IMR-90 (cell line): ENCODE measurements around the gene FAM200C.

Experiments used
- CEBPB ChIP-seq: IDR thresholded peaks from 2 replicates; pipeline ENCODE4 v1.6.1; 2012; ENCODE audit warnings: low read depth, low read length, improper control_type of control experiment
- FOS ChIP-seq: fragments of 150-350 bp; IDR thresholded peaks from 2 replicates; pipeline ENCODE4 v1.6.1; 2016; ENCODE audit warnings: low read depth, low read length
- POLR2A ChIP-seq: IDR thresholded peaks from 2 replicates; pipeline ENCODE4 v1.6.1; 2012; ENCODE audit warnings: mild to moderate bottlenecking, low read depth, low read length
- RAD21 ChIP-seq: IDR thresholded peaks from 2 replicates; pipeline ENCODE4 v1.6.1; 2012; ENCODE audit warnings: low read length, improper control_type of control experiment
- RFX5 ChIP-seq: IDR thresholded peaks from 2 replicates; pipeline ENCODE4 v1.8.0; 2012; ENCODE audit warnings: low read depth, mild to moderate bottlenecking, low read length, moderate library complexity
- TF ChIP-seq, protein P1 (sequence below): fragments of 150-350 bp; IDR thresholded peaks from 2 replicates; pipeline ENCODE4 v1.6.1; 2017; ENCODE audit warnings: mild to moderate bottlenecking, antibody characterized with exemption, low read length, low read depth
- TF ChIP-seq, protein P2 (sequence below): conservative IDR thresholded peaks from 2 replicates; pipeline ENCODE4 v1.5.1; 2012; ENCODE audit warnings: mild to moderate bottlenecking, low read depth, low read length, improper control_type of control experiment

DNA sequence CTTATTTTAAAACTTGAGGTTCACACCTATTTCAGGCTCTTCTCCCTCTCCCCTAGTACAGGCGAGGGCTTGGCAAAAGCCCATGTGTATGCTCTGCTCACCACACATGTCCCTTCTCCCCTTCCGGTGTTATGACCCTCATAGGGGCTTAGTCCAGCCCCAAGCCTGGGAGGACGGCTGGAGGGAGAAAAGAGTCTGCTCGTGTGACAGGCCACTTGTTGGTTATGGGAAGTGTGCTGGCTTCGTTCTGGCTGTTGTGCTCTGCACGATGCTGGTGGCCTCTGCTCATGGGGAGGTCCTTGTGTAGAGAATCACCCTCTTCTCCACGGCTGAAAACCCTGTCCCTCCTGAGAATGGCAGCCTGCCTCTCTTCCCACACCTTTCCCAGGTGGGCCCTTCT lies 32.9 kb upstream of the FAM200C start:
- TF ChIP-seq POLR2A: no peak
- no peak for TF ChIP-seq CEBPB
- no peak for TF ChIP-seq RAD21
- TF ChIP-seq FOS: no peak
- no peak for TF ChIP-seq RFX5
- TF ChIP-seq, protein P1, sequence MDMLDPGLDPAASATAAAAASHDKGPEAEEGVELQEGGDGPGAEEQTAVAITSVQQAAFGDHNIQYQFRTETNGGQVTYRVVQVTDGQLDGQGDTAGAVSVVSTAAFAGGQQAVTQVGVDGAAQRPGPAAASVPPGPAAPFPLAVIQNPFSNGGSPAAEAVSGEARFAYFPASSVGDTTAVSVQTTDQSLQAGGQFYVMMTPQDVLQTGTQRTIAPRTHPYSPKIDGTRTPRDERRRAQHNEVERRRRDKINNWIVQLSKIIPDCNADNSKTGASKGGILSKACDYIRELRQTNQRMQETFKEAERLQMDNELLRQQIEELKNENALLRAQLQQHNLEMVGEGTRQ: no peak
- TF ChIP-seq, protein P2, sequence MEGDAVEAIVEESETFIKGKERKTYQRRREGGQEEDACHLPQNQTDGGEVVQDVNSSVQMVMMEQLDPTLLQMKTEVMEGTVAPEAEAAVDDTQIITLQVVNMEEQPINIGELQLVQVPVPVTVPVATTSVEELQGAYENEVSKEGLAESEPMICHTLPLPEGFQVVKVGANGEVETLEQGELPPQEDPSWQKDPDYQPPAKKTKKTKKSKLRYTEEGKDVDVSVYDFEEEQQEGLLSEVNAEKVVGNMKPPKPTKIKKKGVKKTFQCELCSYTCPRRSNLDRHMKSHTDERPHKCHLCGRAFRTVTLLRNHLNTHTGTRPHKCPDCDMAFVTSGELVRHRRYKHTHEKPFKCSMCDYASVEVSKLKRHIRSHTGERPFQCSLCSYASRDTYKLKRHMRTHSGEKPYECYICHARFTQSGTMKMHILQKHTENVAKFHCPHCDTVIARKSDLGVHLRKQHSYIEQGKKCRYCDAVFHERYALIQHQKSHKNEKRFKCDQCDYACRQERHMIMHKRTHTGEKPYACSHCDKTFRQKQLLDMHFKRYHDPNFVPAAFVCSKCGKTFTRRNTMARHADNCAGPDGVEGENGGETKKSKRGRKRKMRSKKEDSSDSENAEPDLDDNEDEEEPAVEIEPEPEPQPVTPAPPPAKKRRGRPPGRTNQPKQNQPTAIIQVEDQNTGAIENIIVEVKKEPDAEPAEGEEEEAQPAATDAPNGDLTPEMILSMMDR: no peak
